Neural progenitor cell (in vitro differentiated cells): Measurements from ENCODE around the gene TNFAIP1. TPM values are rescaled to one million over a fixed set of nuclear protein-coding genes. Genes with fewer than 3 reads are reported as not detected.

Experiments used
- DNase-seq: peaks from one replicate; pipeline ENCODE4 v3.0.0-alpha.2; 2016; ENCODE audit warnings: low spot score
- H2AFZ ChIP-seq: fragments of 200-600 bp; sonication (generic); replicated peaks from 2 replicates; pipeline ENCODE4 v1.6.1; 2016; ENCODE audit warnings: antibody characterized with exemption
- H3F3A ChIP-seq: fragments of 200-600 bp; sonication (generic); 2 replicates; pipeline ENCODE4 v1.6.1; 2016; ENCODE audit warnings: antibody characterized with exemption, low read depth
- H3K27ac ChIP-seq: fragments of 200-600 bp; sonication (generic); 2 replicates; pipeline ENCODE4 v1.5.1; 2016; ENCODE audit warnings: mild to moderate bottlenecking
- H3K27me3 ChIP-seq: fragments of 200-600 bp; sonication (generic); 2 replicates; pipeline ENCODE4 v1.6.1; 2016; ENCODE audit warnings: mild to moderate bottlenecking, moderate library complexity
- H3K36me3 ChIP-seq: fragments of 200-600 bp; sonication (generic); 2 replicates; pipeline ENCODE4 v1.5.1; 2016
- H3K4me1 ChIP-seq: fragments of 200-600 bp; sonication (generic); 2 replicates; pipeline ENCODE4 v1.6.1; 2016; ENCODE audit warnings: mixed run types
- H3K4me2 ChIP-seq: fragments of 200-600 bp; sonication (generic); 2 replicates; pipeline ENCODE4 v1.6.1; 2016
- H3K4me3 ChIP-seq: fragments of 200-600 bp; sonication (generic); 2 replicates; pipeline ENCODE4 v1.5.1; 2016
- H3K79me2 ChIP-seq: fragments of 200-600 bp; sonication (generic); 2 replicates; pipeline ENCODE4 v1.6.1; 2016; ENCODE audit warnings: low read depth
- H3K9ac ChIP-seq: fragments of 200-600 bp; sonication (generic); 2 replicates; pipeline ENCODE4 v1.6.1; 2016
- H3K9me3 ChIP-seq: fragments of 200-600 bp; sonication (generic); 2 replicates; pipeline ENCODE4 v1.5.1; 2016; ENCODE audit warnings: low read depth
- H4K20me1 ChIP-seq: fragments of 200-600 bp; sonication (generic); 2 replicates; pipeline ENCODE4 v1.6.1; 2016; ENCODE audit warnings: low read depth
- H3K27ac Mint-ChIP-seq: 3 replicates; pipeline ENCODE4 v1.8.0; 2021; ENCODE audit warnings: mixed read lengths
- H3K27me3 Mint-ChIP-seq: 2 replicates; pipeline ENCODE4 v1.8.0; 2022; ENCODE audit warnings: low read depth, mild to moderate bottlenecking, inconsistent platforms, moderate library complexity, mixed read lengths; ENCODE audit not compliant: insufficient read depth
- H3K36me3 Mint-ChIP-seq: 3 replicates; pipeline ENCODE4 v1.8.0; 2021; ENCODE audit warnings: mixed read lengths
- H3K4me1 Mint-ChIP-seq: 3 replicates; pipeline ENCODE4 v1.8.0; 2021; ENCODE audit warnings: mixed read lengths
- H3K4me3 Mint-ChIP-seq: 3 replicates; pipeline ENCODE4 v1.8.0; 2021; ENCODE audit warnings: mild to moderate bottlenecking, moderate library complexity, mixed read lengths
- H3K9me3 Mint-ChIP-seq: 3 replicates; pipeline ENCODE4 v1.8.0; 2020; ENCODE audit warnings: mixed read lengths
- CTCF ChIP-seq: fragments of 200-600 bp; sonication (generic); IDR thresholded peaks from 2 replicates; pipeline ENCODE4 v1.5.1; 2017; ENCODE audit warnings: antibody characterized with exemption, mild to moderate bottlenecking
- EZH2 ChIP-seq: fragments of 200-600 bp; sonication (generic); IDR thresholded peaks from 2 replicates; pipeline ENCODE4 v1.6.1; 2017; ENCODE audit warnings: antibody characterized with exemption, mild to moderate bottlenecking, moderate library complexity
- EZH2phosphoT487 ChIP-seq: fragments of 200-600 bp; sonication (generic); IDR thresholded peaks from 2 replicates; pipeline ENCODE4 v1.6.1; 2017; ENCODE audit warnings: antibody characterized with exemption
- total RNA-seq: library from RNA; depleted of rRNA; stranded (reverse); fragments of >200 nt; gene quantifications from 2 replicates; pipeline ENCODE4 v1.2.3, GENCODE V29; 2015; ENCODE audit warnings: low replicate concordance

Gene TNFAIP1
- total RNA-seq, 1 donor from 2014 or later: 13.7 TPM

- no peak overlapping the region for H3K4me3 Mint-ChIP-seq
These were observed 32.8 kb downstream of the TNFAIP1 start for GRCh38 chr17:28368306-28368831.

DNA sequence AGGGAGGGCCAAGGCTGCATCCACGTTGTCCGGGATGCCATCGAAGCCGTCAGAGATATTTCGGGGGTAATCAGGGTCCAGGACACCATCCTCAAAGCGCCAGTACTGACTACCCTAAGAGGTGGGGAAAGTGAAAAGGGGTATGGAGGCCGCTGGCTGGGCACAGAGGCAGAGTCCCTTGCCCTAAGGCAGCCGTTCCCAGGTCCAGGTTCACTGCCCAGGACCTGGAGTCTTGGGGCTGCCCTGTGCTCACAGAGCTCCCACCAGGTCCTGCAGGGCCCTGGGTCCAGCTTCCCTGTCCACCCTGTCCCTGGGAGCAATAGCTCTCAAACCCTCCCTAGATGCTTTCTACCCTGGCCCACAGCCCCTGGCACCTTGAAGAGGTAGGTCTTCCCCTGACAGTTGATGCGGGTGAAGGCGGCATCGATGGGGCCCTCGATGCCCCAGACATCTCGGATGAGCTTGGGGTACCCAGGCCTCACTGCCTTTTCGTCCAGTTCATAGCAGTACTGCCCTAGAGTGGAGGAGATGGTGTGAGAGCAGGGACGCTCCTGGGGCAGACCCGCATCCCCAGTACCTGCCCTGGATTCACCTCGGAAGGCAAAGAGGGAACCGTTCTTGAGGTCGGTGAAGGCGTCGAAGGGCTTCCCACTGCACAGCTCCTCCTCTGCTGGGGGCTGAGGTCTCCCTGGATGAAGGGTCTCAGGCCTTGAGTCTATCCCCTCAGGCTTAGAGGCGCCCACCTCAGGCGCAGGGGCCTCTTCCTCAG, 33.5 kb downstream of the TNFAIP1 start:
- TF ChIP-seq EZH2 (no peak), CTCF (no peak), EZH2phosphoT487 (no peak)
- Histone ChIP-seq H3K36me3 (no peaks in the 10 kb centered on the region), H3K9ac (no peak overlapping the region), H3K4me2 (no peak overlapping the region), H3K4me3 (no peak overlapping the region), H3F3A (peaks cover 34% of the 10 kb centered on the region), H2AFZ (no peak overlapping the region), H3K27ac (no peak overlapping the region), H3K4me1 (peaks cover 13% of the 10 kb centered on the region), H3K9me3 (no peaks in the 10 kb centered on the region), H4K20me1 (peaks cover 27% of the 10 kb centered on the region), H3K79me2 (no peaks in the 10 kb centered on the region), H3K27me3 (peaks cover 25% of the 10 kb centered on the region)
- DNase-seq: no peak
- Mint-ChIP-seq H3K27ac (peak overlapping the region; percentile 76), H3K4me1 (peaks cover 30% of the 10 kb centered on the region), H3K27me3 (peaks cover 7% of the 10 kb centered on the region), H3K4me3 (no peak overlapping the region), H3K36me3 (peaks cover 6% of the 10 kb centered on the region), H3K9me3 (no peaks in the 10 kb centered on the region)

More at GRCh38 chr17:28368306-28368831, 32.8 kb downstream of the TNFAIP1 start:
- Histone ChIP-seq H3K36me3 (no peaks in the 10 kb centered on the region), H3K79me2 (no peaks in the 10 kb centered on the region), H3K27me3 (peaks cover 18% of the 10 kb centered on the region), H2AFZ (no peak overlapping the region), H3K4me2 (no peak overlapping the region), H3K4me1 (peaks cover 13% of the 10 kb centered on the region), H4K20me1 (peaks cover 20% of the 10 kb centered on the region), H3K9ac (no peak overlapping the region), H3K27ac (no peak overlapping the region), H3K9me3 (no peaks in the 10 kb centered on the region), H3F3A (peaks cover 31% of the 10 kb centered on the region), H3K4me3 (no peak overlapping the region)
- DNase-seq: no peak
- H3K27me3 Mint-ChIP-seq: peaks cover 7% of the 10 kb centered on the region
- no peak for TF ChIP-seq EZH2phosphoT487
- peak overlapping the region; percentile 50 for H3K27ac Mint-ChIP-seq
- no peaks in the 10 kb centered on the region for H3K9me3 Mint-ChIP-seq
- H3K36me3 Mint-ChIP-seq: peaks cover 2% of the 10 kb centered on the region
- peaks cover 26% of the 10 kb centered on the region for H3K4me1 Mint-ChIP-seq

GRCh38 chr17:28369684-28370034, 34.1 kb downstream of the TNFAIP1 start:
- H3K9me3 ChIP-seq: no peaks in the 10 kb centered on the region
- peaks cover 30% of the 10 kb centered on the region for H3K27me3 ChIP-seq
- H3K4me2 ChIP-seq: peak overlapping the region; percentile 96
- peak overlapping the region; percentile 47 for H3K27ac Mint-ChIP-seq
- H3K4me1 Mint-ChIP-seq: peaks cover 30% of the 10 kb centered on the region
- peaks cover 7% of the 10 kb centered on the region for H3K27me3 Mint-ChIP-seq
- H3K9ac ChIP-seq: no peak overlapping the region
- no peak overlapping the region for H3K4me3 ChIP-seq
- H3K4me1 ChIP-seq: peaks cover 13% of the 10 kb centered on the region
- H3K9me3 Mint-ChIP-seq: no peaks in the 10 kb centered on the region
- no peak overlapping the region for H3K27ac ChIP-seq
- peak overlapping the region; percentile 92 for H3K4me3 Mint-ChIP-seq
- H3F3A ChIP-seq: peaks cover 39% of the 10 kb centered on the region
- no peaks in the 10 kb centered on the region for H3K79me2 ChIP-seq
- TF ChIP-seq CTCF: no peak
- no peak for TF ChIP-seq EZH2
- no peak for TF ChIP-seq EZH2phosphoT487
- H2AFZ ChIP-seq: no peak overlapping the region
- peaks cover 33% of the 10 kb centered on the region for H4K20me1 ChIP-seq
- no peaks in the 10 kb centered on the region for H3K36me3 ChIP-seq
- no peak for DNase-seq
- peaks cover 6% of the 10 kb centered on the region for H3K36me3 Mint-ChIP-seq
